ENCODE measurements around the gene ZNF302.

The ZNF302 gene

GRCh38 chr19:34733266-34733745, 55.8 kb downstream of the ZNF302 start:
- no peak for DNase-seq

- DNase-seq, result peak; percentile 59 to 65 (median 65)
Observed at GRCh38 chr19:34733746-34734536, 56.5 kb downstream of the ZNF302 start, which contains the start of gene ZNF181. Gene ZNF181 (plus strand): TSS chr19:34734243. CDS start chr19:34735038, 795 bp downstream.

GRCh38 chr19:34734537-34735103, 57.1 kb downstream of the ZNF302 start:
- no peak for DNase-seq
